GM12864 (cell line): ENCODE results near the gene GPD2.
"Not testable (repeated sequence)": the region's sequence is repeated elsewhere in the genome, so short reads cannot be mapped to it uniquely, and the experiment has no call there.

Experiments used
- DNase-seq: peaks from one replicate; pipeline ENCODE4 v3.0.0-alpha.2; 2011; ENCODE audit warnings: low read depth
- H3K4me3 ChIP-seq: 2 replicates; pipeline ENCODE4 v1.5.1; 2011; ENCODE audit warnings: mild to moderate bottlenecking, low read depth, low read length, control low read depth
- TF ChIP-seq, protein P1 (sequence below): IDR thresholded peaks from 2 replicates; pipeline ENCODE4 v1.5.1; 2011; ENCODE audit warnings: low read depth, mild to moderate bottlenecking, moderate library complexity, low read length, control low read depth, inconsistent platforms; ENCODE audit errors: missing control alignments

Gene GPD2

DNA sequence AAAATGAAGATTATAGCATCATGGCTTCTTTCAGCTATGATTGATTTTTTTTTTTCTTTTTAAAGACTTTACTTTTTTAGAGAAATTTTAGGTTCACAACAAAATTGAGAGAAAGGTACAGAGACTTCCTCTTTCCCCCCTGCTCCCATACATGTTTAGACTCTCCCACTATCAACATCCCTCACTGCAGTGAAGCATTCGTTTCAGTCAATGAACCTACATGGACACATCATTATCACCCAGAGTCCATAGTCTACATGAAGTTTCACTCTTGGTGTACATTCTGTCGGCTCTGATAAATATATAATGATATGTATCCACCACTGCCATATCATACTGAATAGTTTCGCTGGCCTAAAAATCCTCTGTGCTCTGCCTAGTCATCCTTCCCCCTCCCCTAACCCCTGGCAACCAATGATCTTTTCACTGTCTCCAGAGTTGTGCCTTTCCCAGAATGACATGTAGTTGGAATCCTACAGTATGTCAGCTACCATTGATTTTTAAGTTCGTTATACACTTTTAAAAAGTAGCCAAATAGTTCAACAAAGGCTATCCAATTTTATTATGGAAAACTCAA, 86.8 kb downstream of the GPD2 start:
- TF ChIP-seq, protein P1, sequence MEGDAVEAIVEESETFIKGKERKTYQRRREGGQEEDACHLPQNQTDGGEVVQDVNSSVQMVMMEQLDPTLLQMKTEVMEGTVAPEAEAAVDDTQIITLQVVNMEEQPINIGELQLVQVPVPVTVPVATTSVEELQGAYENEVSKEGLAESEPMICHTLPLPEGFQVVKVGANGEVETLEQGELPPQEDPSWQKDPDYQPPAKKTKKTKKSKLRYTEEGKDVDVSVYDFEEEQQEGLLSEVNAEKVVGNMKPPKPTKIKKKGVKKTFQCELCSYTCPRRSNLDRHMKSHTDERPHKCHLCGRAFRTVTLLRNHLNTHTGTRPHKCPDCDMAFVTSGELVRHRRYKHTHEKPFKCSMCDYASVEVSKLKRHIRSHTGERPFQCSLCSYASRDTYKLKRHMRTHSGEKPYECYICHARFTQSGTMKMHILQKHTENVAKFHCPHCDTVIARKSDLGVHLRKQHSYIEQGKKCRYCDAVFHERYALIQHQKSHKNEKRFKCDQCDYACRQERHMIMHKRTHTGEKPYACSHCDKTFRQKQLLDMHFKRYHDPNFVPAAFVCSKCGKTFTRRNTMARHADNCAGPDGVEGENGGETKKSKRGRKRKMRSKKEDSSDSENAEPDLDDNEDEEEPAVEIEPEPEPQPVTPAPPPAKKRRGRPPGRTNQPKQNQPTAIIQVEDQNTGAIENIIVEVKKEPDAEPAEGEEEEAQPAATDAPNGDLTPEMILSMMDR = no peak
- DNase-seq = no peak
- no peak overlapping the region for H3K4me3 ChIP-seq

DNA sequence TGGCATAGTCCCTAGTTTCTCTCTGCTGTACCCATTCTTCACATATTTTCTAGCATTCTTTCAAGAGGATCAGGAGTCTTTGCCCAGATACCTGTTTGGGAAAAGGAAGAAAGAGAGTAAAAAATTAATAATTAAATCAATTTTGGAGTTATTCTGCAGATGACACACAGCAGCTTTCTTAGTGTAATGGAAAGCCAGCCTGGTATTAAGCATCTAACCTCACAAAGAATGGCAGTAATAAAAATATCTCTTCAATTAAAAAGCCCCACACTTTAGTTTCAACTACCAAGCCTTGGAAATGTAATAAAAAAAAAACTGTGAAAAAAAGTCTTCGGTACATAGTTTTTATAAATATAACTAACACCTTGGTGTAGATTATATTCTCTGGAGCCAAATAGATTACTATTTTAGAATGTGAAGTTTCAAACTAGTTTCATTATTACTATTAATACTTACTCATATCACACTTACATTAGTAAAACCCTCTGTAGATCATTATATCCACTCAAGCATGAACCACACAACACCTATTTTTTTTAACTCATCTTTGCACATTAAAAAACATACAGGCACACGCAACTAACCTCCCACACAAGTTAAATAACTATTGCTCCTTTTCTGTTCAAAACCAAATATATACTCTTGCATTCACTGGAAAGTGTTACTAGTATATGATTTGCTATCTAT, 90.9 kb downstream of the GPD2 start:
- no peak overlapping the region for H3K4me3 ChIP-seq
- DNase-seq = peak; percentile 24
- TF ChIP-seq, protein P1 = no peak

DNA sequence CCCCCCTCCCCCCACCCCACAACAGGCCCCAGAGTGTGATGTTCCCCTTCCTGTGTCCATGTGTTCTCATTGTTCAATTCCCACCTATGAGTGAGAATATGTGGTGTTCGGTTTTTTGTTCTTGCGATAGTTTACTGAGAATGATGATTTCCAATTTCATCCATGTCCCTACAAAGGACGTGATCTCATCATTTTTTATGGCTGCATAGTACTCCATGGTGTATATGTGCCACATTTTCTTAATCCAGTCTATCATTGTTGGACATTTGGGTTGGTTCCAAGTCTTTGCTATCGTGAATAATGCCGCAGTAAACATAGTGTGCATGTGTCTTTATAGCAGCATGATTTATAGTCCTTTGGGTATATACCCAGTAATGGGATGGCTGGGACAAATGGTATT, 92.4 kb downstream of the GPD2 start:
- not testable (repeated sequence) for H3K4me3 ChIP-seq, DNase-seq

GRCh38 chr2:156532989-156533388, 96.8 kb downstream of the GPD2 start:
- no peak overlapping the region for H3K4me3 ChIP-seq
- DNase-seq = no peak
- TF ChIP-seq, protein P1 = no peak

GRCh38 chr2:156536534-156536933, 100.4 kb downstream of the GPD2 start:
- no peak overlapping the region for H3K4me3 ChIP-seq
- TF ChIP-seq, protein P1 = no peak
- no peak for DNase-seq

DNA sequence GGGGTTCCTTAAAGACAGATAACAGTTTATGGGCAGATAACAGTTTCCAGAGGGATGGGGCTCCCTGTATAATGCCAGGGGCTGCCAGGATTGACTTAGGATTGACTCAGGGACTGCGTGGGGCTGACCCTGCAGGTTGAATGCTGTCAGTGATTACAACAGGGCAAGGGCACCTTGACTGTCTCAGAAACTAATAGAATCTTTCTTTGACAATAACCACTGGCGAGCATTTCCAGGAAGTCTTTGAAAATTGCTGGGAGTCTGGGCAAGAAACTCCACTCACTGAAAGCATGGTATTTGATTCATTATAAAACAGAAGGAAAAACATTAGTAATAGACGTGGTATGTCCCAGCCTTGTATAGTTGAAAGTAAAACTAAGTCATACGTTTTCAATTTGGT, 101.0 kb downstream of the GPD2 start:
- TF ChIP-seq, protein P1 = no peak
- no peak for DNase-seq
- H3K4me3 ChIP-seq = no peak overlapping the region

GRCh38 chr2:156538083-156538504, 101.9 kb downstream of the GPD2 start:
- TF ChIP-seq, protein P1 = no peak
- no peak overlapping the region for H3K4me3 ChIP-seq
- no peak for DNase-seq
